Upper lobe of left lung (tissue), 6 donors: Measurements from ENCODE around the gene BEND6. TPM values are rescaled to one million over a fixed set of nuclear protein-coding genes. Genes with fewer than 3 reads are reported as not detected.

Source experiments
- ATAC-seq, 2 donors: fragments of 200-7000 bp; cut with Tn5 transposase; one replicate each; pipeline ENCODE4 v1.9.1; 2022; ENCODE audit warnings: mild to moderate bottlenecking in 2 of 2, moderate library complexity in 2 of 2; ENCODE audit not compliant: low FRiP score in 2 of 2
- DNase-seq, 2 donors: peaks; one replicate each; pipeline ENCODE4 v3.0.0-alpha.2; 2019 to 2020
- H3K27ac ChIP-seq, 4 donors: fragments of 200-600 bp; sonication (generic); one replicate each; pipeline ENCODE4 v1.5.1; 2016 to 2019
- H3K27me3 ChIP-seq, 4 donors: fragments of 200-600 bp; sonication (generic); one replicate each; pipeline ENCODE4 v1.5.1; 2017 to 2019
- H3K36me3 ChIP-seq, 4 donors: fragments of 200-600 bp; sonication (generic); one replicate each; pipeline ENCODE4 v1.5.1; 2016 to 2019
- H3K4me1 ChIP-seq, 4 donors: fragments of 200-600 bp; sonication (generic); one replicate each; pipeline ENCODE4 v1.5.1; 2018 to 2019
- H3K4me3 ChIP-seq, 4 donors: fragments of 200-600 bp; sonication (generic); one replicate each; pipeline ENCODE4 v1.5.1; 2017 to 2019; ENCODE audit warnings: mild to moderate bottlenecking in 2 of 4, moderate library complexity in 1 of 4
- H3K9me3 ChIP-seq, 4 donors: fragments of 200-600 bp; sonication (generic); one replicate each; pipeline ENCODE4 v1.5.1; 2018 to 2019
- CTCF ChIP-seq, 6 experiments: fragments of 450-650 bp in 4 of 6; fragments of 200-600 bp in 2 of 6; sonication (generic) in 2 of 6; IDR thresholded peaks; one replicate each; pipeline ENCODE4 v1.5.1; 2016 to 2019; ENCODE audit warnings: antibody characterized with exemption in 6 of 6
- EP300 ChIP-seq, 4 donors: sonication (generic); formaldehyde crosslinking; IDR thresholded peaks; one replicate each; pipeline ENCODE4 v1.5.1; 2017; ENCODE audit warnings: antibody characterized with exemption in 4 of 4, control low read depth in 2 of 4
- POLR2A ChIP-seq, 4 donors: fragments of 450-650 bp; IDR thresholded peaks; one replicate each; pipeline ENCODE4 v1.5.1; 2016 to 2017; ENCODE audit warnings: antibody characterized with exemption in 4 of 4, mild to moderate bottlenecking in 2 of 4
- POLR2AphosphoS5 ChIP-seq, 2 donors: sonication (generic); formaldehyde crosslinking; IDR thresholded peaks; one replicate each; pipeline ENCODE4 v1.5.1; 2017; ENCODE audit warnings: antibody characterized with exemption in 2 of 2
- WGBS, 2 donors: methylation state at CpG; one replicate each; pipeline ENCODE4 v1.1.5; 2017 to 2018; 5-methylcytosine and 5-hydroxymethylcytosine counted together
- total RNA-seq, 6 donors: library from RNA; depleted of rRNA in 4 of 6; stranded (reverse); fragments of >200 nt in 4 of 6; gene quantifications; one replicate each; pipeline versions ENCODE4 v1.1.0 to v1.2.1, GENCODE V29; 2016 to 2021
- donor health status: DM: no; HTN: no; CAD: no; lungs with moderate emphysema.
- donor health status: DM: no; HTN: yes; CAD: no; lungs with severe emphysema.

The BEND6 gene
- total RNA-seq, 6 donors from 2014 or later, result 0.29 to 1.1 (median 0.30) TPM; not detected in 3

- peaks cover 6 to 13% (median 7%) of the 10 kb centered on the region in 4 donors for H3K9me3 ChIP-seq
- H3K4me3 ChIP-seq, result no peak overlapping the region
- H3K4me1 ChIP-seq, result no peaks in the 10 kb centered on the region
- H3K27me3 ChIP-seq, result no peaks in the 10 kb centered on the region
- no peaks in the 10 kb centered on the region for H3K36me3 ChIP-seq
- TF ChIP-seq POLR2AphosphoS5 (IDR thresholded peaks at IDR 0.05) (no peak), POLR2A (IDR thresholded peaks at IDR 0.05) (no peak), CTCF (IDR thresholded peaks at IDR 0.05) (no peak), EP300 (IDR thresholded peaks at IDR 0.05) (no peak)
- no peak for ATAC-seq
- no peak overlapping the region for H3K27ac ChIP-seq
- no peak for DNase-seq
- WGBS, 2 donors, result 91 to 100% methylated on average over 1 of the region's 1 CpG
These were observed 22.3 kb downstream of the BEND6 start for GRCh38 chr6:56977192-56977591.

GRCh38 chr6:56978530-56978929 lies 23.6 kb downstream of the BEND6 start:
- no peak overlapping the region for H3K27ac ChIP-seq
- H3K27me3 ChIP-seq, result no peaks in the 10 kb centered on the region
- ATAC-seq (no peak), DNase-seq (no peak)
- no peak for TF ChIP-seq CTCF (IDR thresholded peaks at IDR 0.05)
- TF ChIP-seq EP300 (IDR thresholded peaks at IDR 0.05), result no peak
- no peak for TF ChIP-seq POLR2A (IDR thresholded peaks at IDR 0.05)
- H3K4me1 ChIP-seq, result no peaks in the 10 kb centered on the region
- H3K36me3 ChIP-seq, result no peaks in the 10 kb centered on the region
- peaks cover 6 to 13% (median 7%) of the 10 kb centered on the region in 4 donors for H3K9me3 ChIP-seq
- H3K4me3 ChIP-seq, result no peak overlapping the region
- WGBS, 2 donors, result 35 to 81% methylated on average over 1 of the region's 1 CpG

- Histone ChIP-seq H3K4me3 (no peak overlapping the region), H3K4me1 (no peaks in the 10 kb centered on the region), H3K27me3 (no peaks in the 10 kb centered on the region), H3K27ac (no peak overlapping the region), H3K36me3 (no peaks in the 10 kb centered on the region), H3K9me3 (no peaks in the 10 kb centered on the region)
- ATAC-seq (no peak), DNase-seq (no peak)
- TF ChIP-seq POLR2AphosphoS5 (IDR thresholded peaks at IDR 0.05), result no peak
- TF ChIP-seq CTCF (IDR thresholded peaks at IDR 0.05), result no peak
- 69 to 74% methylated on average over 5 of the region's 5 CpGs for WGBS, 2 donors
These were observed 29.5 kb downstream of the BEND6 start for GRCh38 chr6:56984361-56984760.

GRCh38 chr6:56984884-56985283 lies 30.0 kb downstream of the BEND6 start:
- TF ChIP-seq POLR2A (IDR thresholded peaks at IDR 0.05) (no peak), EP300 (IDR thresholded peaks at IDR 0.05) (no peak), POLR2AphosphoS5 (IDR thresholded peaks at IDR 0.05) (no peak), CTCF (IDR thresholded peaks at IDR 0.05) (no peak)
- Histone ChIP-seq H3K36me3 (no peaks in the 10 kb centered on the region), H3K4me1 (no peaks in the 10 kb centered on the region), H3K4me3 (no peak overlapping the region), H3K27ac (no peak overlapping the region), H3K9me3 (no peaks in the 10 kb centered on the region), H3K27me3 (no peaks in the 10 kb centered on the region)
- WGBS, 2 donors, result 89 to 100% methylated on average over 2 of the region's 2 CpGs
- ATAC-seq, result no peak
- DNase-seq, result no peak

- no peaks in the 10 kb centered on the region for H3K27me3 ChIP-seq
- H3K27ac ChIP-seq, result no peak overlapping the region
- no peaks in the 10 kb centered on the region for H3K4me1 ChIP-seq
- 62 to 71% methylated on average over 1 of the region's 1 CpG for WGBS, 2 donors
- TF ChIP-seq CTCF (IDR thresholded peaks at IDR 0.05) (no peak), POLR2A (IDR thresholded peaks at IDR 0.05) (no peak), EP300 (IDR thresholded peaks at IDR 0.05) (no peak), POLR2AphosphoS5 (IDR thresholded peaks at IDR 0.05) (no peak)
- ATAC-seq (no peak), DNase-seq (no peak)
- H3K4me3 ChIP-seq, result no peak overlapping the region
- H3K36me3 ChIP-seq, result no peaks in the 10 kb centered on the region
- H3K9me3 ChIP-seq, result no peaks in the 10 kb centered on the region
These were observed 31.7 kb downstream of the BEND6 start for GRCh38 chr6:56986611-56987010.
